ENCODE measurements around the gene TEN1. TPM values are rescaled to one million over a fixed set of nuclear protein-coding genes. Genes with fewer than 3 reads are reported as not detected.

The TEN1 gene
- total RNA-seq, 1 experiment from 2014 or later = 19.3 TPM

GRCh38 chr17:75942473-75942872, 36.6 kb upstream of the TEN1 start:
- Histone ChIP-seq H3K18ac (ENCODE audit: insufficient read length, low read depth, low read length) (no peak overlapping the region), H2BK20ac (ENCODE audit: low read depth, low read length, poor library complexity, severe bottlenecking) (no peak overlapping the region), H3K79me1 (ENCODE audit: insufficient read depth, low read depth, low read length, poor library complexity, severe bottlenecking) (no peaks in the 10 kb centered on the region), H3K4me1 (ENCODE audit: insufficient read depth, low read length) (no peaks in the 10 kb centered on the region), H3K23me2 (ENCODE audit: insufficient read length, low read depth, low read length, poor library complexity, severe bottlenecking) (no peaks in the 10 kb centered on the region), H2BK5ac (ENCODE audit: insufficient read length, low read length) (no peak overlapping the region), H3K14ac (ENCODE audit: insufficient read depth, low read length) (no peak overlapping the region), H2BK12ac (ENCODE audit: insufficient read length, low read depth, low read length) (no peak overlapping the region), H4K5ac (ENCODE audit: insufficient read length, low read depth, low read length) (no peak overlapping the region), H4K8ac (replicated peaks; ENCODE audit: insufficient read length, low read depth, low read length) (no peak overlapping the region), H3K56ac (ENCODE audit: insufficient read length, low read depth, low read length) (no peak overlapping the region), H2AK5ac (ENCODE audit: insufficient read length, low read length) (no peak overlapping the region), H4K20me1 (ENCODE audit: control insufficient read depth, insufficient read depth, insufficient read length) (no peaks in the 10 kb centered on the region), H3K27me3 (ENCODE audit: insufficient read depth, low read length) (no peaks in the 10 kb centered on the region), H3K9ac (ENCODE audit: extremely low read depth, insufficient read length, low read length) (no peak overlapping the region), H3T11ph (ENCODE audit: low read length) (no peak overlapping the region), H3K4ac (ENCODE audit: low read depth, low read length) (no peak overlapping the region), H2BK15ac (ENCODE audit: low read depth, low read length) (no peak overlapping the region), H2BK120ac (ENCODE audit: low read depth, low read length, poor library complexity, severe bottlenecking) (no peak overlapping the region), H4K91ac (ENCODE audit: insufficient read length, low read depth, low read length) (no peak overlapping the region), H3K27ac (ENCODE audit: insufficient read length, low read depth, low read length) (no peak overlapping the region), H3K23ac (ENCODE audit: insufficient read length, low read depth, low read length) (no peak overlapping the region), H2AFZ (ENCODE audit: low read length) (no peak overlapping the region), H3K9me3 (ENCODE audit: control insufficient read depth, low read depth, low read length) (no peaks in the 10 kb centered on the region), H3K4me2 (ENCODE audit: insufficient read depth, insufficient read length, low read length) (no peak overlapping the region), H3K79me2 (ENCODE audit: insufficient read depth, low read length) (no peaks in the 10 kb centered on the region)
- H3K27ac Mint-ChIP-seq = peak overlapping the region in 1 of 3 experiments; percentile 56; a peak in 2 of 7 replicates
- H3K9me3 Mint-ChIP-seq = no peaks in the 10 kb centered on the region; a peak in 1 of 5 replicates
- no peak for TF ChIP-seq CTCF (conservative IDR thresholded peaks at IDR 0.05)
- peaks cover 12 to 15% of the 10 kb centered on the region in 2 experiments for H3K4me1 Mint-ChIP-seq
- H3K4me3 Mint-ChIP-seq = no peak overlapping the region
- DNase-seq = no peak
- H3K27me3 Mint-ChIP-seq (ENCODE audit: low read depth) = no peaks in the 10 kb centered on the region
- H3K36me3 Mint-ChIP-seq (ENCODE audit: insufficient read depth in 1 of 3, low read depth in 3 of 3) = peaks cover 0 to 23% (median 10%) of the 10 kb centered on the region in 3 experiments; a peak in 4 of 7 replicates
- WGBS (ENCODE audit: extremely low coverage, insufficient read length, low lambda C conversion rate) = no CpG with 5 or more reads among the region's 4 CpGs

All from H9 (cell line).